Colonic mucosa (tissue), 4 donors: Measurements from ENCODE around the gene KLK12. TPM values are rescaled to one million over a fixed set of nuclear protein-coding genes. Genes with fewer than 3 reads are reported as not detected.

ENCODE experiments used
- DNase-seq: peaks from one replicate; pipeline ENCODE4 v3.0.0-alpha.2; 2020
- H3K27ac ChIP-seq: fragments of 200-600 bp; one replicate; pipeline ENCODE4 v1.8.0; 2021
- H3K27me3 ChIP-seq: fragments of 200-600 bp; one replicate; pipeline ENCODE4 v1.8.0; 2021
- H3K36me3 ChIP-seq: fragments of 200-600 bp; one replicate; pipeline ENCODE4 v1.8.0; 2021
- H3K4me1 ChIP-seq: fragments of 200-600 bp; one replicate; pipeline ENCODE4 v1.8.0; 2021; ENCODE audit warnings: mild to moderate bottlenecking
- H3K4me3 ChIP-seq: fragments of 200-600 bp; one replicate; pipeline ENCODE4 v1.8.0; 2021
- H3K9ac ChIP-seq, 2 donors: one replicate each; pipeline ENCODE4 v1.7.0; 2013; ENCODE audit warnings: control low read depth in 2 of 2, low read depth in 2 of 2, low read length in 2 of 2
- H3K9me3 ChIP-seq: fragments of 200-600 bp; one replicate; pipeline ENCODE4 v1.8.0; 2021
- CTCF ChIP-seq: fragments of 200-600 bp; IDR thresholded peaks from one replicate; pipeline ENCODE4 v1.8.0; 2022; ENCODE audit warnings: antibody characterized with exemption, mild to moderate bottlenecking
- intact Hi-C: fragments of 100-400 bp; cut with DNase I; formaldehyde crosslinking; loops from one replicate; pipeline ENCODE4 v1.14.1; 2022
- total RNA-seq, 2 donors: library from RNA; stranded (reverse); fragmentation: NEBNext Ultra II Directional in 1 of 2; extraction: Animal tissue kit (Norgen Biotek cat#: 25700) in 1 of 2; gene quantifications; one replicate each; pipeline ENCODE4 v1.2.1, GENCODE V29; 2021
- donor health status: healthy.
- donor health status: DM: no; HTN: no; CAD: no.
- donor health status: DM: no; HTN: no; CAD: no.

The KLK12 gene
- total RNA-seq, 2 donors from 2014 or later = 0.64 to 1.4 TPM

DNA sequence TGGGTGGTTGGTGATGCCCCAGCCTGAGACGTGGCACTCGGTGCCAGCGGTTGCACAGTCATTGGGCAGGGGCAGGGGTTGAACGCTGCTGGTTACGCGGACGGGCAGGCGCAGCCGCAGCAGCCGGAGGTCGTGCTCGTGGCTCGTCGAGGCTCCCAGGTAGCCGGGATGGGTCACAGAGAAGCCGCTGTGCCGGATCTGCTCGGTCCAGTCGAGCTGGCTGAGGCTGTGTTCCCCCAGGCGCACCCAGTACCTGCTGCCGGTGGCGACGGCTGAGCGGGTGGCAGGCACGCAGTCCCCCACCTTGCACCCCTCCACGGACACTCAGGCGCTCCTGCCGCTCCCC lies 2.9 kb downstream of the KLK12 start:
- no peak for DNase-seq
- intact Hi-C loops = no loop called here
- no peak for TF ChIP-seq CTCF

GRCh38 chr19:51031220-51031879 lies 3.5 kb downstream of the KLK12 start:
- Histone ChIP-seq H3K27ac (no peak overlapping the region), H3K27me3 (peaks cover 4% of the 10 kb centered on the region), H3K9me3 (no peaks in the 10 kb centered on the region), H3K9ac (no peak overlapping the region), H3K4me3 (no peak overlapping the region), H3K36me3 (no peaks in the 10 kb centered on the region), H3K4me1 (no peaks in the 10 kb centered on the region)
- DNase-seq = no peak
- intact Hi-C loops = no loop called here
- TF ChIP-seq CTCF = no peak

More for the DNA sequence above, 2.9 kb downstream of the KLK12 start:
- H3K4me1 ChIP-seq = no peaks in the 10 kb centered on the region
- H3K9ac ChIP-seq = no peak overlapping the region
- H3K9me3 ChIP-seq = no peaks in the 10 kb centered on the region
- H3K27ac ChIP-seq = no peak overlapping the region
- no peak overlapping the region for H3K4me3 ChIP-seq
- H3K36me3 ChIP-seq = no peaks in the 10 kb centered on the region
- no peaks in the 10 kb centered on the region for H3K27me3 ChIP-seq

DNA sequence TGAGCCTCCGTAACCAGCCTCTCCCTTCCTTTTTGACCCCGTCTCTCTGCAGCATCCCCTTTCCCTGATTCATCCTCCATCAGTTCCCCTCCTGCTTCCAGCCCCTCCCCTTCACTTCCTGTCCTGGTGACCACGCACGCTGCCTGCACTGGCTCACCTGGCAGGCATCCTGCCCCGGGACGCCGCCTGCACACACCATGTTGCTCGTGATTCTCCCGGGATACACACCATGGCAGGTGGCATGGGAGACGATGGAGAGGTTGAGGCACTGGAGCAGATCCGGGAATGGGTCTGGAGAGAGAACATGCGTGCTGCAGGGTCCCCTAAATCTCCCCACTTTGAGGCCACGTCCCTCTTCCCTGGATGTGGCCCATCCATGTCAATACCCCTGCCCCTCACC lies 4.2 kb downstream of the KLK12 start:
- no peaks in the 10 kb centered on the region for H3K36me3 ChIP-seq
- no peaks in the 10 kb centered on the region for H3K9me3 ChIP-seq
- DNase-seq = no peak
- H3K27me3 ChIP-seq = peaks cover 7% of the 10 kb centered on the region
- H3K4me3 ChIP-seq = no peak overlapping the region
- intact Hi-C loops = no loop called here
- no peak overlapping the region for H3K27ac ChIP-seq
- no peak for TF ChIP-seq CTCF
- H3K9ac ChIP-seq = no peak overlapping the region
- H3K4me1 ChIP-seq = no peaks in the 10 kb centered on the region

- no peak for DNase-seq
- Histone ChIP-seq H3K4me3 (no peak overlapping the region), H3K4me1 (no peaks in the 10 kb centered on the region), H3K9ac (no peak overlapping the region), H3K9me3 (no peaks in the 10 kb centered on the region), H3K27ac (no peak overlapping the region), H3K27me3 (peaks cover 7% of the 10 kb centered on the region), H3K36me3 (no peaks in the 10 kb centered on the region)
- no peak for TF ChIP-seq CTCF
- intact Hi-C loops = loop anchor here (10.0 kb wide), 1 partner anchor 145 kb away; no protein-coding TSS in a partner anchor
Measured at GRCh38 chr19:51029718-51030117, 5.1 kb downstream of the KLK12 start.

- no peak for DNase-seq
- Histone ChIP-seq H3K4me1 (no peaks in the 10 kb centered on the region), H3K36me3 (no peaks in the 10 kb centered on the region), H3K27ac (no peak overlapping the region), H3K9ac (no peak overlapping the region), H3K9me3 (no peaks in the 10 kb centered on the region), H3K4me3 (no peak overlapping the region), H3K27me3 (peaks cover 7% of the 10 kb centered on the region)
- intact Hi-C loops = loop anchor here (10.0 kb wide), 1 partner anchor 147 kb away; no protein-coding TSS in a partner anchor
- no peak for TF ChIP-seq CTCF
Measured at GRCh38 chr19:51027873-51028272, 6.9 kb downstream of the KLK12 start.
